ENCODE measurements around the gene PAPSS2.

The PAPSS2 gene

GRCh38 chr10:87670586-87670985 is 10.9 kb downstream of the PAPSS2 start:
- Histone ChIP-seq H4K91ac (ENCODE audit: low read depth, low read length) (no peak overlapping the region), H4K8ac (ENCODE audit: low read depth, low read length) (no peak overlapping the region), H3K4me2 (ENCODE audit: low read length) (no peak overlapping the region)

GRCh38 chr10:87671139-87671815 is 11.6 kb downstream of the PAPSS2 start:
- no CpG with 5 or more reads among the region's 3 CpGs for WGBS (ENCODE audit: extremely low coverage, insufficient coverage, insufficient read length)
- H2BK12ac ChIP-seq (ENCODE audit: low read length) = no peak overlapping the region
- DNase-seq = no peak

More at GRCh38 chr10:87670586-87670985, 10.9 kb downstream of the PAPSS2 start:
- no peak overlapping the region for H2AK5ac ChIP-seq (ENCODE audit: low read length)
- no peak overlapping the region for H2BK12ac ChIP-seq (ENCODE audit: low read length)
- DNase-seq = peak in 1 of 2 donors; percentile 8
- H3K9ac ChIP-seq (ENCODE audit: low read length) = no peak overlapping the region
- H3K14ac ChIP-seq (ENCODE audit: low read length) = no peak overlapping the region
- no peaks in the 10 kb centered on the region for H3K4me1 ChIP-seq (ENCODE audit: control insufficient read depth in 1 of 2, insufficient read depth in 2 of 2, low read length in 2 of 2)
- no peak overlapping the region for H3K4ac ChIP-seq (ENCODE audit: low read depth, low read length)
- H3K4me3 ChIP-seq (ENCODE audit: low read depth, low read length) = no peak overlapping the region
- no peak overlapping the region for H4K12ac ChIP-seq (ENCODE audit: low read depth, low read length)
- H2AFZ ChIP-seq (ENCODE audit: insufficient read depth, low read length, poor library complexity) = no peak overlapping the region
- no peak overlapping the region for H2BK5ac ChIP-seq (ENCODE audit: low read depth, low read length, poor library complexity)
- no peaks in the 10 kb centered on the region for H3K79me2 ChIP-seq (ENCODE audit: control insufficient read depth, insufficient read depth, low read length, poor library complexity)
- H3K27ac ChIP-seq (ENCODE audit: low read depth, low read length) = no peak overlapping the region
- no peaks in the 10 kb centered on the region for H3K79me1 ChIP-seq (ENCODE audit: low read length)
- no peak overlapping the region for H3K18ac ChIP-seq (ENCODE audit: low read length)
- H2BK120ac ChIP-seq (ENCODE audit: insufficient read depth, low read length, poor library complexity) = no peak overlapping the region
- H3K27me3 ChIP-seq (ENCODE audit: insufficient read depth, low read length) = no peaks in the 10 kb centered on the region
- H3K23ac ChIP-seq (ENCODE audit: low read length) = no peak overlapping the region
- H3K36me3 ChIP-seq (ENCODE audit: control insufficient read depth in 1 of 2, insufficient read depth in 2 of 2, low read length in 2 of 2) = no peaks in the 10 kb centered on the region
- H3K9me3 ChIP-seq (ENCODE audit: insufficient read depth, low read depth, low read length) = no peaks in the 10 kb centered on the region

GRCh38 chr10:87672551-87672950 is 12.9 kb downstream of the PAPSS2 start:
- H2BK120ac ChIP-seq (ENCODE audit: insufficient read depth, low read length, poor library complexity) = no peak overlapping the region
- H3K4me1 ChIP-seq (ENCODE audit: control insufficient read depth in 1 of 2, insufficient read depth in 2 of 2, low read length in 2 of 2) = no peaks in the 10 kb centered on the region

More at GRCh38 chr10:87671139-87671815, 11.6 kb downstream of the PAPSS2 start:
- no peak overlapping the region for H3K4me2 ChIP-seq (ENCODE audit: low read length)
- no peak overlapping the region for H3K14ac ChIP-seq (ENCODE audit: low read length)
- no peaks in the 10 kb centered on the region for H3K4me1 ChIP-seq (ENCODE audit: control insufficient read depth in 1 of 2, insufficient read depth in 2 of 2, low read length in 2 of 2)
- H4K8ac ChIP-seq (ENCODE audit: low read depth, low read length) = no peak overlapping the region
- no peaks in the 10 kb centered on the region for H3K27me3 ChIP-seq (ENCODE audit: insufficient read depth, low read length)
- H3K9ac ChIP-seq (ENCODE audit: low read length) = no peak overlapping the region
- H3K4ac ChIP-seq (ENCODE audit: low read depth, low read length) = no peak overlapping the region
- H2BK5ac ChIP-seq (ENCODE audit: low read depth, low read length, poor library complexity) = no peak overlapping the region
- no peak overlapping the region for H3K4me3 ChIP-seq (ENCODE audit: low read depth, low read length)
- H3K23ac ChIP-seq (ENCODE audit: low read length) = no peak overlapping the region
- no peak overlapping the region for H4K12ac ChIP-seq (ENCODE audit: low read depth, low read length)
- no peaks in the 10 kb centered on the region for H3K79me2 ChIP-seq (ENCODE audit: control insufficient read depth, insufficient read depth, low read length, poor library complexity)
- no peak overlapping the region for H4K91ac ChIP-seq (ENCODE audit: low read depth, low read length)
- no peak overlapping the region for H3K27ac ChIP-seq (ENCODE audit: low read depth, low read length)
- H3K79me1 ChIP-seq (ENCODE audit: low read length) = no peaks in the 10 kb centered on the region
- H2BK120ac ChIP-seq (ENCODE audit: insufficient read depth, low read length, poor library complexity) = no peak overlapping the region
- H3K36me3 ChIP-seq (ENCODE audit: control insufficient read depth in 1 of 2, insufficient read depth in 2 of 2, low read length in 2 of 2) = no peaks in the 10 kb centered on the region
- H3K18ac ChIP-seq (ENCODE audit: low read length) = no peak overlapping the region
- no peaks in the 10 kb centered on the region for H3K9me3 ChIP-seq (ENCODE audit: insufficient read depth, low read depth, low read length)
- no peak overlapping the region for H2AFZ ChIP-seq (ENCODE audit: insufficient read depth, low read length, poor library complexity)
- H2AK5ac ChIP-seq (ENCODE audit: low read length) = no peak overlapping the region

GRCh38 chr10:87674943-87675342 is 15.3 kb downstream of the PAPSS2 start:
- WGBS (ENCODE audit: extremely low coverage, insufficient coverage, insufficient read length) = no CpG with 5 or more reads among the region's 1 CpG

More at GRCh38 chr10:87672551-87672950, 12.9 kb downstream of the PAPSS2 start:
- H4K8ac ChIP-seq (ENCODE audit: low read depth, low read length) = no peak overlapping the region
- no peak overlapping the region for H2BK5ac ChIP-seq (ENCODE audit: low read depth, low read length, poor library complexity)
- no peak overlapping the region for H3K23ac ChIP-seq (ENCODE audit: low read length)
- WGBS (ENCODE audit: extremely low coverage, insufficient coverage, insufficient read length) = no CpG with 5 or more reads among the region's 3 CpGs
- H4K91ac ChIP-seq (ENCODE audit: low read depth, low read length) = no peak overlapping the region
- no peak overlapping the region for H3K9ac ChIP-seq (ENCODE audit: low read length)
- H3K27me3 ChIP-seq (ENCODE audit: insufficient read depth, low read length) = no peaks in the 10 kb centered on the region
- no peak overlapping the region for H4K12ac ChIP-seq (ENCODE audit: low read depth, low read length)
- no peak overlapping the region for H3K4me3 ChIP-seq (ENCODE audit: low read depth, low read length)
- no peak overlapping the region for H3K27ac ChIP-seq (ENCODE audit: low read depth, low read length)
- no peaks in the 10 kb centered on the region for H3K79me1 ChIP-seq (ENCODE audit: low read length)
- H3K36me3 ChIP-seq (ENCODE audit: control insufficient read depth in 1 of 2, insufficient read depth in 2 of 2, low read length in 2 of 2) = no peaks in the 10 kb centered on the region
- no peak overlapping the region for H2AK5ac ChIP-seq (ENCODE audit: low read length)
- H3K18ac ChIP-seq (ENCODE audit: low read length) = no peak overlapping the region
- no peak overlapping the region for H2BK12ac ChIP-seq (ENCODE audit: low read length)
- no peak overlapping the region for H3K14ac ChIP-seq (ENCODE audit: low read length)
- no peak overlapping the region for H3K4ac ChIP-seq (ENCODE audit: low read depth, low read length)
- H3K79me2 ChIP-seq (ENCODE audit: control insufficient read depth, insufficient read depth, low read length, poor library complexity) = no peaks in the 10 kb centered on the region
- no peak for DNase-seq
- H2AFZ ChIP-seq (ENCODE audit: insufficient read depth, low read length, poor library complexity) = no peak overlapping the region
- no peaks in the 10 kb centered on the region for H3K9me3 ChIP-seq (ENCODE audit: insufficient read depth, low read depth, low read length)
- H3K4me2 ChIP-seq (ENCODE audit: low read length) = no peak overlapping the region

More at GRCh38 chr10:87674943-87675342, 15.3 kb downstream of the PAPSS2 start:
- Histone ChIP-seq H3K79me1 (ENCODE audit: low read length) (no peaks in the 10 kb centered on the region), H3K27me3 (ENCODE audit: insufficient read depth, low read length) (no peaks in the 10 kb centered on the region), H3K9me3 (ENCODE audit: insufficient read depth, low read depth, low read length) (no peaks in the 10 kb centered on the region), H2BK5ac (ENCODE audit: low read depth, low read length, poor library complexity) (no peak overlapping the region), H2AFZ (ENCODE audit: insufficient read depth, low read length, poor library complexity) (no peak overlapping the region), H2AK5ac (ENCODE audit: low read length) (no peak overlapping the region), H3K27ac (ENCODE audit: low read depth, low read length) (no peak overlapping the region), H3K79me2 (ENCODE audit: control insufficient read depth, insufficient read depth, low read length, poor library complexity) (no peaks in the 10 kb centered on the region), H2BK120ac (ENCODE audit: insufficient read depth, low read length, poor library complexity) (no peak overlapping the region), H3K4ac (ENCODE audit: low read depth, low read length) (no peak overlapping the region), H3K4me1 (ENCODE audit: control insufficient read depth in 1 of 2, insufficient read depth in 2 of 2, low read length in 2 of 2) (no peaks in the 10 kb centered on the region), H3K18ac (ENCODE audit: low read length) (no peak overlapping the region), H2BK12ac (ENCODE audit: low read length) (no peak overlapping the region), H4K8ac (ENCODE audit: low read depth, low read length) (no peak overlapping the region), H3K36me3 (ENCODE audit: control insufficient read depth in 1 of 2, insufficient read depth in 2 of 2, low read length in 2 of 2) (no peaks in the 10 kb centered on the region), H3K23ac (ENCODE audit: low read length) (no peak overlapping the region), H3K4me3 (ENCODE audit: low read depth, low read length) (no peak overlapping the region), H4K12ac (ENCODE audit: low read depth, low read length) (no peak overlapping the region), H3K9ac (ENCODE audit: low read length) (no peak overlapping the region), H4K91ac (ENCODE audit: low read depth, low read length) (no peak overlapping the region), H3K4me2 (ENCODE audit: low read length) (no peak overlapping the region), H3K14ac (ENCODE audit: low read length) (no peak overlapping the region)
- peak in 1 of 2 donors; percentile 47 for DNase-seq

Measured in trophoblast cell (in vitro differentiated cells and primary cell).